Loucy (cell line): ENCODE results near the gene TRIOBP.
A peak's percentile ranks its signal among the peaks of the same experiment; 100 is the strongest.

Source experiments
- H2AFZ ChIP-seq: fragments of 200-600 bp; sonication (generic); 2 replicates; pipeline ENCODE4 v1.6.0; 2016; ENCODE audit warnings: antibody characterized with exemption, mild to moderate bottlenecking, low read length, moderate library complexity
- H3F3A ChIP-seq: fragments of 200-600 bp; 2 replicates; pipeline ENCODE4 v1.6.0; 2016; ENCODE audit warnings: antibody characterized with exemption, low read depth, mild to moderate bottlenecking
- H3K27me3 ChIP-seq: fragments of 200-600 bp; sonication (generic); 2 replicates; pipeline ENCODE4 v1.6.1; 2014; ENCODE audit warnings: low read length, mild to moderate bottlenecking; ENCODE audit not compliant: insufficient read depth, poor library complexity, severe bottlenecking
- H3K36me3 ChIP-seq: fragments of 200-600 bp; sonication (generic); 2 replicates; pipeline ENCODE4 v1.6.1; 2016; ENCODE audit warnings: low read length; ENCODE audit not compliant: insufficient read depth
- H3K4me1 ChIP-seq: fragments of 200-600 bp; sonication (generic); 2 replicates; pipeline ENCODE4 v1.5.1; 2014; ENCODE audit warnings: low read length, mild to moderate bottlenecking; ENCODE audit not compliant: insufficient read depth, poor library complexity, severe bottlenecking
- H3K4me2 ChIP-seq: fragments of 200-600 bp; sonication (generic); 2 replicates; pipeline ENCODE4 v1.6.0; 2014; ENCODE audit warnings: antibody characterized with exemption, low read length, low read depth, mild to moderate bottlenecking; ENCODE audit not compliant: poor library complexity, severe bottlenecking
- H3K4me3 ChIP-seq: fragments of 200-600 bp; sonication (generic); 2 replicates; pipeline ENCODE4 v1.5.1; 2014; ENCODE audit warnings: low read length, mild to moderate bottlenecking, mixed read lengths; ENCODE audit not compliant: poor library complexity, severe bottlenecking
- H3K79me2 ChIP-seq: fragments of 200-600 bp; sonication (generic); 2 replicates; pipeline ENCODE4 v1.6.1; 2014; ENCODE audit warnings: low read length; ENCODE audit not compliant: insufficient read depth
- H3K9ac ChIP-seq: fragments of 200-600 bp; sonication (generic); 2 replicates; pipeline ENCODE4 v1.6.0; 2014; ENCODE audit warnings: mild to moderate bottlenecking, low read depth, low read length, moderate library complexity; ENCODE audit not compliant: poor library complexity, severe bottlenecking
- H3K9me2 ChIP-seq: fragments of 200-600 bp; sonication (generic); replicated peaks from 2 replicates; pipeline ENCODE4 v1.6.1; 2016; ENCODE audit warnings: low read depth, low read length, mixed read lengths
- H3K9me3 ChIP-seq: fragments of 200-600 bp; sonication (generic); 2 replicates; pipeline ENCODE4 v1.6.1; 2014; ENCODE audit warnings: mild to moderate bottlenecking, antibody characterized with exemption, low read length, low read depth; ENCODE audit not compliant: insufficient read depth
- H4K20me1 ChIP-seq: fragments of 200-600 bp; sonication (generic); 2 replicates; pipeline ENCODE4 v1.6.0; 2014; ENCODE audit warnings: antibody characterized with exemption, low read length, mild to moderate bottlenecking; ENCODE audit not compliant: insufficient read depth, poor library complexity, severe bottlenecking
- CTCF ChIP-seq: fragments of 200-600 bp; sonication (generic); conservative IDR thresholded peaks from 2 replicates; pipeline ENCODE4 v1.5.1; 2014; ENCODE audit warnings: mild to moderate bottlenecking, antibody characterized with exemption, low read length
- EZH2phosphoT487 ChIP-seq: fragments of 200-600 bp; IDR thresholded peaks from 2 replicates; pipeline ENCODE4 v1.6.1; 2018; ENCODE audit warnings: antibody characterized with exemption, mild to moderate bottlenecking, moderate library complexity, borderline replicate concordance

Gene TRIOBP

GRCh38 chr22:37665487-37665886, 31.4 kb upstream of the TRIOBP start:
- TF ChIP-seq EZH2phosphoT487 (no peak), CTCF (no peak)
- no peaks in the 10 kb centered on the region for H3K9me3 ChIP-seq
- no peak overlapping the region for H2AFZ ChIP-seq
- H3K9ac ChIP-seq = no peak overlapping the region
- H3F3A ChIP-seq = no peaks in the 10 kb centered on the region
- H3K4me2 ChIP-seq = no peak overlapping the region
- H3K4me1 ChIP-seq = peaks cover 23% of the 10 kb centered on the region
- peaks cover 28% of the 10 kb centered on the region; the same call in 1 of the 2 replicates for H3K36me3 ChIP-seq
- peaks cover 50% of the 10 kb centered on the region for H4K20me1 ChIP-seq
- H3K79me2 ChIP-seq = peaks cover 65% of the 10 kb centered on the region
- no peaks in the 10 kb centered on the region for H3K27me3 ChIP-seq
- H3K9me2 ChIP-seq = no peaks in the 10 kb centered on the region
- no peak overlapping the region for H3K4me3 ChIP-seq

GRCh38 chr22:37669586-37669985, 27.3 kb upstream of the TRIOBP start:
- Histone ChIP-seq H2AFZ (no peak overlapping the region), H3F3A (no peaks in the 10 kb centered on the region), H4K20me1 (peaks cover 16% of the 10 kb centered on the region), H3K9me2 (no peaks in the 10 kb centered on the region), H3K79me2 (peaks cover 45% of the 10 kb centered on the region), H3K36me3 (peaks cover 28% of the 10 kb centered on the region; the same call in 1 of the 2 replicates), H3K4me2 (no peak overlapping the region), H3K27me3 (no peaks in the 10 kb centered on the region), H3K4me1 (peaks cover 26% of the 10 kb centered on the region), H3K9ac (no peak overlapping the region), H3K4me3 (no peak overlapping the region), H3K9me3 (no peaks in the 10 kb centered on the region)
- TF ChIP-seq CTCF = no peak
- no peak for TF ChIP-seq EZH2phosphoT487

- TF ChIP-seq EZH2phosphoT487 (no peak), CTCF (no peak; the same call in 1 of the 2 replicates)
- peaks cover 3% of the 10 kb centered on the region; the same call in 1 of the 2 replicates for H3K36me3 ChIP-seq
- H3K4me1 ChIP-seq = peaks cover 29% of the 10 kb centered on the region
- H3K27me3 ChIP-seq = no peaks in the 10 kb centered on the region
- H3K4me2 ChIP-seq = peak overlapping the region; percentile 27
- no peak overlapping the region for H3K4me3 ChIP-seq
- H4K20me1 ChIP-seq = peaks cover under 1% of the 10 kb centered on the region
- no peaks in the 10 kb centered on the region for H3K9me3 ChIP-seq
- peaks cover 41% of the 10 kb centered on the region for H3K79me2 ChIP-seq
- H3K9ac ChIP-seq = peak overlapping the region; percentile 42
- H3K9me2 ChIP-seq = no peaks in the 10 kb centered on the region
- H3F3A ChIP-seq = 0 out of 2 replicates have a peak, but pooled peaks cover 7% of the 10 kb centered on the region
- no peak overlapping the region for H2AFZ ChIP-seq
These were observed 24.5 kb upstream of the TRIOBP start for GRCh38 chr22:37672206-37672919.
